Measurements from ENCODE around the gene CAMK2N1. TPM values are rescaled to one million over a fixed set of nuclear protein-coding genes. Genes with fewer than 3 reads are reported as not detected.

Gene CAMK2N1
- total and polyA plus RNA-seq, 2 of the 8 experiments (the other 6 are each of a cell fraction or from before 2014, with no cell fraction given) = 2.3 to 5.6 TPM

- no peak overlapping the region for H3K9ac ChIP-seq (replicated peaks in 1 of 4; ENCODE audit: extremely low read depth in 1 of 4, low read depth in 3 of 4, low read length in 3 of 4)
- H3K27me3 ChIP-seq (replicated peaks in 1 of 4; ENCODE audit: control insufficient read depth in 3 of 4, extremely low read depth in 1 of 4, insufficient read depth in 3 of 4, low read length in 3 of 4) = no peaks in the 10 kb centered on the region; a peak in 2 of 7 replicates
- ChIA-PET POLR2A (ENCODE audit: partially characterized antibody) (interaction anchor here (1.1 kb wide), 1 partner anchor 28 kb away, joined by 3 read pairs; no protein-coding TSS in a partner anchor), CTCF (ENCODE audit: partially characterized antibody) (interaction anchor here (1.0 to 1.1 kb wide), 2 partner anchors 66 to 263 kb away, joined by 3 read pairs; no protein-coding TSS in a partner anchor)
- no peak overlapping the region for H2AFZ ChIP-seq (ENCODE audit: low read length)
- H3K14ac ChIP-seq (ENCODE audit: insufficient read length) = no peak overlapping the region
- no peak for FAIRE-seq
- H4K5ac ChIP-seq (ENCODE audit: insufficient read length, low read depth, low read length) = no peak overlapping the region
- H2BK20ac ChIP-seq (ENCODE audit: low read length) = no peak overlapping the region
- no peak overlapping the region for H4K91ac ChIP-seq (replicated peaks; ENCODE audit: insufficient read length, low read length)
- no peak overlapping the region for H3K4ac ChIP-seq (replicated peaks; ENCODE audit: insufficient read length, low read depth, low read length)
- DNase-seq (ENCODE audit: low read depth in 1 of 2, low spot score in 2 of 2) = no peak
- no peak overlapping the region for H3K27ac ChIP-seq (ENCODE audit: low read depth, low read length)
- no peak overlapping the region for H2BK15ac ChIP-seq (ENCODE audit: low read length)
- H3K23me2 ChIP-seq (ENCODE audit: low read depth, low read length) = no peaks in the 10 kb centered on the region; the same call in 1 of the 2 replicates
- no peak overlapping the region for H3K23ac ChIP-seq (ENCODE audit: insufficient read length)
- H4K20me1 ChIP-seq (replicated peaks in 1 of 2; ENCODE audit: control insufficient read depth in 1 of 2, insufficient read depth in 2 of 2, low read length in 2 of 2) = peaks cover 0 to 4% of the 10 kb centered on the region in 2 experiments
- H3K79me2 ChIP-seq (ENCODE audit: control insufficient read depth in 1 of 2, insufficient read depth in 2 of 2, low read length in 2 of 2) = no peaks in the 10 kb centered on the region
- H3K79me1 ChIP-seq (ENCODE audit: low read depth, low read length) = no peaks in the 10 kb centered on the region
- no peak overlapping the region for H2AK5ac ChIP-seq (ENCODE audit: low read depth, low read length)
- peaks cover 8 to 28% (median 22%) of the 10 kb centered on the region in 4 experiments for H3K36me3 ChIP-seq (ENCODE audit: control insufficient read depth in 2 of 4, insufficient read depth in 4 of 4, low read length in 3 of 4)
- no peak overlapping the region for H4K8ac ChIP-seq (ENCODE audit: extremely low read depth, insufficient read depth, low read length)
- no peak overlapping the region for H2BK5ac ChIP-seq (ENCODE audit: low read depth, low read length)
- no peak overlapping the region for H2BK12ac ChIP-seq (ENCODE audit: low read depth, low read length)
- no peak overlapping the region for H3K4me2 ChIP-seq (ENCODE audit: insufficient read depth in 1 of 2, low read depth in 2 of 2, low read length in 2 of 2)
- no peaks in the 10 kb centered on the region; a peak in 1 of 4 replicates for H3K9me3 ChIP-seq (ENCODE audit: insufficient read depth in 2 of 2, low read depth in 1 of 2, low read length in 1 of 2)
- H3K56ac ChIP-seq (replicated peaks; ENCODE audit: insufficient read length, low read depth, low read length) = no peak overlapping the region
- no peak overlapping the region for H3K4me3 ChIP-seq (ENCODE audit: extremely low read depth in 1 of 4, insufficient read depth in 2 of 4, low read depth in 3 of 4, low read length in 4 of 4)
- no peak overlapping the region for H2BK120ac ChIP-seq (replicated peaks; ENCODE audit: low read depth, low read length)
- 83% methylated on average over 6 of the region's 6 CpGs; no CpG with 5 or more reads in 1 of the 2 experiments for WGBS, 2 experiments (ENCODE audit: extremely low coverage in 1 of 2, insufficient coverage in 1 of 2, insufficient read length in 1 of 2, insufficient replicate concordance in 2 of 2, low coverage in 1 of 2, low lambda C conversion rate in 2 of 2, missing lambda C conversion rate in 1 of 2)
- H3K4me1 ChIP-seq (replicated peaks in 1 of 4; ENCODE audit: control insufficient read depth in 3 of 4, insufficient read depth in 4 of 4, low read length in 3 of 4) = peaks cover 0 to 11% (median 0%) of the 10 kb centered on the region in 4 experiments; a peak in 3 of 7 replicates
- no peak overlapping the region for H3K18ac ChIP-seq (ENCODE audit: extremely low read depth, low read length)
- no peak for TF ChIP-seq ZNF274 (IDR thresholded peaks at IDR 0.05; ENCODE audit: borderline replicate concordance, extremely low read depth, low read length)
Measured at GRCh38 chr1:20497506-20497905, 11.5 kb upstream of the CAMK2N1 start.

All from H1 (cell line).